Loucy (cell line): ENCODE data around the gene MRPL19.

Experiments used
- H2AFZ ChIP-seq: fragments of 200-600 bp; sonication (generic); 2 replicates; pipeline ENCODE4 v1.6.0; 2016; ENCODE audit warnings: antibody characterized with exemption, mild to moderate bottlenecking, low read length, moderate library complexity
- H3F3A ChIP-seq: fragments of 200-600 bp; 2 replicates; pipeline ENCODE4 v1.6.0; 2016; ENCODE audit warnings: antibody characterized with exemption, low read depth, mild to moderate bottlenecking
- H3K27me3 ChIP-seq: fragments of 200-600 bp; sonication (generic); 2 replicates; pipeline ENCODE4 v1.6.1; 2014; ENCODE audit warnings: low read length, mild to moderate bottlenecking; ENCODE audit not compliant: insufficient read depth, poor library complexity, severe bottlenecking
- H3K36me3 ChIP-seq: fragments of 200-600 bp; sonication (generic); 2 replicates; pipeline ENCODE4 v1.6.1; 2016; ENCODE audit warnings: low read length; ENCODE audit not compliant: insufficient read depth
- H3K4me1 ChIP-seq: fragments of 200-600 bp; sonication (generic); 2 replicates; pipeline ENCODE4 v1.5.1; 2014; ENCODE audit warnings: low read length, mild to moderate bottlenecking; ENCODE audit not compliant: insufficient read depth, poor library complexity, severe bottlenecking
- H3K4me2 ChIP-seq: fragments of 200-600 bp; sonication (generic); 2 replicates; pipeline ENCODE4 v1.6.0; 2014; ENCODE audit warnings: antibody characterized with exemption, low read length, low read depth, mild to moderate bottlenecking; ENCODE audit not compliant: poor library complexity, severe bottlenecking
- H3K4me3 ChIP-seq: fragments of 200-600 bp; sonication (generic); 2 replicates; pipeline ENCODE4 v1.5.1; 2014; ENCODE audit warnings: low read length, mild to moderate bottlenecking, mixed read lengths; ENCODE audit not compliant: poor library complexity, severe bottlenecking
- H3K79me2 ChIP-seq: fragments of 200-600 bp; sonication (generic); 2 replicates; pipeline ENCODE4 v1.6.1; 2014; ENCODE audit warnings: low read length; ENCODE audit not compliant: insufficient read depth
- H3K9ac ChIP-seq: fragments of 200-600 bp; sonication (generic); 2 replicates; pipeline ENCODE4 v1.6.0; 2014; ENCODE audit warnings: mild to moderate bottlenecking, low read depth, low read length, moderate library complexity; ENCODE audit not compliant: poor library complexity, severe bottlenecking
- H3K9me2 ChIP-seq: fragments of 200-600 bp; sonication (generic); replicated peaks from 2 replicates; pipeline ENCODE4 v1.6.1; 2016; ENCODE audit warnings: low read depth, low read length, mixed read lengths
- H3K9me3 ChIP-seq: fragments of 200-600 bp; sonication (generic); 2 replicates; pipeline ENCODE4 v1.6.1; 2014; ENCODE audit warnings: mild to moderate bottlenecking, antibody characterized with exemption, low read length, low read depth; ENCODE audit not compliant: insufficient read depth
- H4K20me1 ChIP-seq: fragments of 200-600 bp; sonication (generic); 2 replicates; pipeline ENCODE4 v1.6.0; 2014; ENCODE audit warnings: antibody characterized with exemption, low read length, mild to moderate bottlenecking; ENCODE audit not compliant: insufficient read depth, poor library complexity, severe bottlenecking
- EZH2phosphoT487 ChIP-seq: fragments of 200-600 bp; IDR thresholded peaks from 2 replicates; pipeline ENCODE4 v1.6.1; 2018; ENCODE audit warnings: antibody characterized with exemption, mild to moderate bottlenecking, moderate library complexity, borderline replicate concordance
- TF ChIP-seq, protein P1 (sequence below): fragments of 200-600 bp; sonication (generic); conservative IDR thresholded peaks from 2 replicates; pipeline ENCODE4 v1.5.1; 2014; ENCODE audit warnings: mild to moderate bottlenecking, antibody characterized with exemption, low read length

MRPL19 gene

GRCh38 chr2:75608684-75609333 lies 37.8 kb upstream of the MRPL19 start:
- Histone ChIP-seq H2AFZ (peak overlapping the region; percentile 61), H3K36me3 (no peaks in the 10 kb centered on the region), H3K4me2 (peak overlapping the region; percentile 53), H3K9me3 (no peaks in the 10 kb centered on the region), H3K4me1 (peaks cover 6% of the 10 kb centered on the region), H3F3A (no peaks in the 10 kb centered on the region), H3K27me3 (no peaks in the 10 kb centered on the region), H3K9ac (no peak overlapping the region), H4K20me1 (no peaks in the 10 kb centered on the region), H3K4me3 (peak overlapping the region; percentile 39), H3K79me2 (no peaks in the 10 kb centered on the region), H3K9me2 (no peaks in the 10 kb centered on the region)
- no peak for TF ChIP-seq EZH2phosphoT487
- TF ChIP-seq, protein P1, sequence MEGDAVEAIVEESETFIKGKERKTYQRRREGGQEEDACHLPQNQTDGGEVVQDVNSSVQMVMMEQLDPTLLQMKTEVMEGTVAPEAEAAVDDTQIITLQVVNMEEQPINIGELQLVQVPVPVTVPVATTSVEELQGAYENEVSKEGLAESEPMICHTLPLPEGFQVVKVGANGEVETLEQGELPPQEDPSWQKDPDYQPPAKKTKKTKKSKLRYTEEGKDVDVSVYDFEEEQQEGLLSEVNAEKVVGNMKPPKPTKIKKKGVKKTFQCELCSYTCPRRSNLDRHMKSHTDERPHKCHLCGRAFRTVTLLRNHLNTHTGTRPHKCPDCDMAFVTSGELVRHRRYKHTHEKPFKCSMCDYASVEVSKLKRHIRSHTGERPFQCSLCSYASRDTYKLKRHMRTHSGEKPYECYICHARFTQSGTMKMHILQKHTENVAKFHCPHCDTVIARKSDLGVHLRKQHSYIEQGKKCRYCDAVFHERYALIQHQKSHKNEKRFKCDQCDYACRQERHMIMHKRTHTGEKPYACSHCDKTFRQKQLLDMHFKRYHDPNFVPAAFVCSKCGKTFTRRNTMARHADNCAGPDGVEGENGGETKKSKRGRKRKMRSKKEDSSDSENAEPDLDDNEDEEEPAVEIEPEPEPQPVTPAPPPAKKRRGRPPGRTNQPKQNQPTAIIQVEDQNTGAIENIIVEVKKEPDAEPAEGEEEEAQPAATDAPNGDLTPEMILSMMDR, result peak; percentile 98

DNA sequence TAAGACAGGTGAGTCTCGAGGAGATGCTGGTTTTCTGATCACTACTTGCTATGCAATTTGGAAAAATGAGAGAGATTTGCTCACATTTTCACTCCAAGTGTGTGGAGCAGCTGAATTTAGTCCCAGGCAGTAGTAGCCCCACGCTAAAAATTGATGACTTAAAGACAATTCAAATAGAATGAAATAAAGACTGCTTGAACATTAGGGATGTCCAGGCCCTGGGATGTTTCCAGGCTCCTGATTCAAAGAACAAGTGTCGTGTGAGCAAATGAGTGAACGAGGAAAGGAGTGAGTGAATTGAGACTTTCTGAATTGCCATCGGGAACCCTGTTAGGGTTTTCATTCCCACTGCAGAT lies 37.3 kb upstream of the MRPL19 start:
- Histone ChIP-seq H3K27me3 (no peaks in the 10 kb centered on the region), H3K9me2 (no peaks in the 10 kb centered on the region), H4K20me1 (no peaks in the 10 kb centered on the region), H3K9ac (no peak overlapping the region), H3K36me3 (no peaks in the 10 kb centered on the region), H3K4me1 (peaks cover 6% of the 10 kb centered on the region), H3F3A (no peaks in the 10 kb centered on the region), H3K9me3 (no peaks in the 10 kb centered on the region), H3K4me3 (no peak overlapping the region), H3K79me2 (no peaks in the 10 kb centered on the region), H2AFZ (no peak overlapping the region), H3K4me2 (no peak overlapping the region)
- TF ChIP-seq, protein P1, result no peak
- TF ChIP-seq EZH2phosphoT487, result no peak

- Histone ChIP-seq H3K4me2 (no peak overlapping the region), H3K79me2 (no peaks in the 10 kb centered on the region), H3K9ac (no peak overlapping the region), H4K20me1 (no peaks in the 10 kb centered on the region), H3F3A (no peaks in the 10 kb centered on the region), H3K4me1 (peaks cover 6% of the 10 kb centered on the region), H3K4me3 (no peak overlapping the region), H3K36me3 (no peaks in the 10 kb centered on the region), H3K9me3 (no peaks in the 10 kb centered on the region), H2AFZ (no peak overlapping the region), H3K9me2 (no peaks in the 10 kb centered on the region), H3K27me3 (no peaks in the 10 kb centered on the region)
- TF ChIP-seq EZH2phosphoT487, result no peak
- TF ChIP-seq, protein P1, result no peak
These were observed 36.6 kb upstream of the MRPL19 start for GRCh38 chr2:75609937-75610508.
